ENCODE results near the gene IGLL5.

The IGLL5 gene

GRCh38 chr22:22944268-22944985 lies 56.8 kb downstream of the IGLL5 start (continued):
- TF ChIP-seq ZNF514 (tag by site-specific recombination; IDR thresholded peaks at IDR 0.05) (no peak), ZSCAN16 (tag by site-specific recombination; IDR thresholded peaks at IDR 0.05) (no peak), GFI1B (tag by site-specific recombination; IDR thresholded peaks at IDR 0.05) (no peak), ZNF747 (tag by site-specific recombination; IDR thresholded peaks at IDR 0.05) (no peak), ZNF350 (tag by site-specific recombination; IDR thresholded peaks at IDR 0.05) (no peak), ZNF639 (tag by site-specific recombination; IDR thresholded peaks at IDR 0.05) (no peak), SP7 (tag by site-specific recombination; IDR thresholded peaks at IDR 0.05) (no peak), ZSCAN30 (tag by site-specific recombination; IDR thresholded peaks at IDR 0.05) (no peak), ZNF529 (tag by site-specific recombination; IDR thresholded peaks at IDR 0.05; ENCODE audit: insufficient replicate concordance) (no peak)

- Histone ChIP-seq H3K27ac (ENCODE audit: extremely low read depth, low read depth, low read length) (no peak overlapping the region), H3K36me3 (ENCODE audit: control insufficient read depth in 2 of 2, insufficient read depth in 1 of 2, low read length in 2 of 2) (no peaks in the 10 kb centered on the region), H3K4me3 (ENCODE audit: low read depth, low read length) (no peak overlapping the region), H3K9me3 (ENCODE audit: control insufficient read depth, insufficient read depth, low read depth, low read length) (no peaks in the 10 kb centered on the region), H3K4me1 (ENCODE audit: control insufficient read depth, insufficient read depth, low read length) (no peaks in the 10 kb centered on the region)
- ChIA-PET CTCF (interaction anchor here (0.8 to 5.2 kb wide), 4 partner anchors 12 to 186 kb away, joined by 3 to 88 read pairs (median 8); no protein-coding TSS in a partner anchor), POLR2A (no interaction called here)
- no peak for TF ChIP-seq ZNF629 (tag by site-specific recombination; IDR thresholded peaks at IDR 0.05)
- no peak for TF ChIP-seq ZNF114 (tag by site-specific recombination; IDR thresholded peaks at IDR 0.05)
- TF ChIP-seq ZNF544 (tag by site-specific recombination; IDR thresholded peaks at IDR 0.05), result no peak
- no peak for TF ChIP-seq ZFP69B (tag by site-specific recombination; IDR thresholded peaks at IDR 0.05)
- no peak for TF ChIP-seq ZNF404 (tag by site-specific recombination; IDR thresholded peaks at IDR 0.05)
- TF ChIP-seq, protein P1, sequence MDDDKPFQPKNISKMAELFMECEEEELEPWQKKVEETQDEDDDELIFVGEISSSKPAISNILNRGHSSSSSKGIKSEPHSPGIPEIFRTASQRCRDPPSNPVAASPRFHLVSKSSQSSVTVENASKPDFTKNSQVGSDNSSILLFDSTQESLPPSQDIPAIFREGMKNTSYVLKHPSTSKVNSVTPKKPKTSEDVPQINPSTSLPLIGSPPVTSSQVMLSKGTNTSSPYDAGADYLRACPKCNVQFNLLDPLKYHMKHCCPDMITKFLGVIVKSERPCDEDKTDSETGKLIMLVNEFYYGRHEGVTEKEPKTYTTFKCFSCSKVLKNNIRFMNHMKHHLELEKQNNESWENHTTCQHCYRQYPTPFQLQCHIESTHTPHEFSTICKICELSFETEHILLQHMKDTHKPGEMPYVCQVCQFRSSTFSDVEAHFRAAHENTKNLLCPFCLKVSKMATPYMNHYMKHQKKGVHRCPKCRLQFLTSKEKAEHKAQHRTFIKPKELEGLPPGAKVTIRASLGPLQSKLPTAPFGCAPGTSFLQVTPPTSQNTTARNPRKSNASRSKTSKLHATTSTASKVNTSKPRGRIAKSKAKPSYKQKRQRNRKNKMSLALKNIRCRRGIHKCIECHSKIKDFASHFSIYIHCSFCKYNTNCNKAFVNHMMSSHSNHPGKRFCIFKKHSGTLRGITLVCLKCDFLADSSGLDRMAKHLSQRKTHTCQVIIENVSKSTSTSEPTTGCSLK (tag by site-specific recombination; IDR thresholded peaks at IDR 0.05), result no peak
- no peak for TF ChIP-seq ZFP41 (tag by site-specific recombination; IDR thresholded peaks at IDR 0.05; ENCODE audit: borderline replicate concordance)
- no peak for TF ChIP-seq ZNF16 (tag by site-specific recombination; IDR thresholded peaks at IDR 0.05; ENCODE audit: low read depth)
- TF ChIP-seq ZNF184 (tag by site-specific recombination; IDR thresholded peaks at IDR 0.05), result no peak
- no peak for TF ChIP-seq ZNF335 (tag by site-specific recombination; conservative IDR thresholded peaks at IDR 0.05)
- no peak for TF ChIP-seq ZNF239 (tag by site-specific recombination; IDR thresholded peaks at IDR 0.05)
- no peak for TF ChIP-seq ZBTB1 (tag by site-specific recombination; IDR thresholded peaks at IDR 0.05)
- TF ChIP-seq ZNF37A (tag by site-specific recombination; IDR thresholded peaks at IDR 0.05), result no peak
- TF ChIP-seq SP2 (tag by site-specific recombination; IDR thresholded peaks at IDR 0.05), result no peak
- no peak for TF ChIP-seq ELK4 (IDR thresholded peaks at IDR 0.05; ENCODE audit: borderline replicate concordance, low read depth, low read length)
Observed at GRCh38 chr22:22945195-22945594, 57.6 kb downstream of the IGLL5 start.
